Sigmoid colon (tissue), 7 donors: Measurements from ENCODE around the gene BCAR3. TPM values are rescaled to one million over a fixed set of nuclear protein-coding genes. Genes with fewer than 3 reads are reported as not detected.

Experiments
- DNase-seq: peaks from one replicate; pipeline ENCODE4 v3.0.0-alpha.2; 2019
- H3K27ac ChIP-seq, 4 donors: fragments of 200-600 bp; sonication (generic); one replicate each; pipeline ENCODE4 v1.5.1; 2016 to 2019; ENCODE audit warnings: mild to moderate bottlenecking in 1 of 4
- H3K27me3 ChIP-seq, 3 donors: fragments of 200-600 bp; sonication (generic); one replicate each; pipeline ENCODE4 v1.5.1; 2019; ENCODE audit warnings: mild to moderate bottlenecking in 1 of 3
- H3K36me3 ChIP-seq, 4 donors: fragments of 200-600 bp; sonication (generic); one replicate each; pipeline ENCODE4 v1.5.1; 2016 to 2019
- H3K4me1 ChIP-seq, 4 donors: fragments of 200-600 bp; sonication (generic); one replicate each; pipeline ENCODE4 v1.5.1; 2017 to 2019
- H3K4me3 ChIP-seq, 4 donors: fragments of 200-600 bp; sonication (generic); one replicate each; pipeline ENCODE4 v1.5.1; 2017 to 2019; ENCODE audit warnings: mild to moderate bottlenecking in 2 of 4, moderate library complexity in 1 of 4
- H3K9me3 ChIP-seq, 4 donors: fragments of 200-600 bp in 3 of 4; sonication (generic) in 3 of 4; one replicate each; pipeline versions ENCODE4 v1.5.1 to v1.6.1; 2013 to 2019
- EP300 ChIP-seq, 4 donors: sonication (generic); formaldehyde crosslinking; IDR thresholded peaks; one replicate each; pipeline ENCODE4 v1.6.1; 2017; ENCODE audit warnings: antibody characterized with exemption in 4 of 4
- POLR2A ChIP-seq, 2 donors: fragments of 450-650 bp; IDR thresholded peaks; one replicate each; pipeline ENCODE4 v1.6.1; 2016; ENCODE audit warnings: antibody characterized with exemption in 2 of 2, mild to moderate bottlenecking in 2 of 2, moderate library complexity in 2 of 2
- POLR2AphosphoS5 ChIP-seq, 4 donors: sonication (generic); formaldehyde crosslinking; IDR thresholded peaks; one replicate each; pipeline ENCODE4 v1.6.1; 2017; ENCODE audit warnings: antibody characterized with exemption in 4 of 4
- WGBS, 2 donors: extraction: QIAGEN DNeasy Blood & Tissue Kit; methylation state at CpG; one replicate each; pipeline ENCODE4 v1.1.7; 2013; 5-methylcytosine and 5-hydroxymethylcytosine counted together
- intact Hi-C: fragments of 100-400 bp; cut with DNase I; formaldehyde crosslinking; loops from one replicate; pipeline ENCODE4 v1.15.1; 2023
- polyA plus RNA-seq, 3 donors: library from polyadenylated mRNA; stranded (reverse); fragments of 200-250 nt; gene quantifications; one replicate each; pipeline ENCODE4 v1.2.3, GENCODE V29; 2013
- total RNA-seq, 4 donors: library from RNA; depleted of rRNA; stranded (reverse); fragments of >200 nt; gene quantifications; one replicate each; pipeline ENCODE4 v1.1.0, GENCODE V29; 2016
- TF ChIP-seq, protein P1 (sequence below), 4 experiments: fragments of 450-650 bp in 3 of 4; fragments of 200-600 bp in 1 of 4; IDR thresholded peaks; one replicate each; pipeline ENCODE4 v1.5.1; 2016 to 2019; ENCODE audit warnings: antibody characterized with exemption in 4 of 4, mild to moderate bottlenecking in 3 of 4, moderate library complexity in 2 of 4
- donor health status: healthy with polysubstance abuse.
- donor health status: Bipolar disorder and iron deficiency.
- donor health status: healthy.

The BCAR3 gene
- total and polyA plus RNA-seq, 7 donors: 12.3 to 43.2 (median 22.1) TPM

DNA sequence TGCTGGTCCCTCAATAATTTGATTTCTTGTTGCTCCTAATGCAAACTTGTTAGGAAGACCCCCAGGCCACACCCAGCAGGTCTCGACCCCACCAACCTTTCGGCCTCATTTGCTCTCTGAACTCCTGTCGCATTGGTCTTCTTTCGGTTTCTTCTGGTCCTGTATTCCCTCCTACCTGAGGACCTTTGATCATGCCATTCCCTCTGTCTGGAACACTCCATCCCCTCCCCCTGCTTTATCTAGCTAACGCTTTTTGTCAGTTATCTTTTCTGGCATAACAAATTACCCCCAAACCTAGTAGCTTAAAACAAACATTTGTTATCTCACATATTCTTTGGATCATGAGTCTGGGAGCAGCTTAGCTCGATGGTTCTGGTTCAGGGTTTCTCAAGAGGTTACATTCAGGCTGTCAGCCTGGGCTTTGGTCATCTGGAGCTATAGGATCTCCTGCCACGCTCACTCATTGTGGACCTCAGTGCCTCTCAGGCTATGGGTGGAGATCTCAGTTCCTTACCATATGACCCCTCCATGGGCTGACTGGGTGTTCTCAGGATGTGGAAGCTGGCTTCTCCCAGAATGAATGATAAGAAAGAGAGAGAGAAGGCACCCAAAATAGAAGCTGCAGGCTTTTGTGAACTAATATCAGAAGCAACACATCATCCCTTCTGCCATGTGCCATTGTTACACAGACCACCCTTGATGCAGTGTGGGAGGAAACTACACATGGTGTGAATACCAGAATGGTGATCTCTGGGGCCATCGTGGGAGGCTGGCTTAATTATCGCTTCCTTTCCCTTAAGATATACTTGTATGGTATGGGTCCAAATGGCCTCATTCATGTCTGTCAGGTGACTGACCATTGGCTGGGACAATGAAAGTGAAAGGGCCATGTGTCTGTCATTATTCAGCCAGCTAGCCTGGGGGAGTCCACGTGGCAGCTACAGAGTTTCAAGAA, 29.1 kb upstream of the BCAR3 start:
- H3K4me3 ChIP-seq: no peak overlapping the region
- peaks cover 0 to 18% (median 12%) of the 10 kb centered on the region in 4 donors for H3K4me1 ChIP-seq
- H3K27ac ChIP-seq: no peak overlapping the region
- TF ChIP-seq POLR2A (IDR thresholded peaks at IDR 0.05) (no peak), EP300 (IDR thresholded peaks at IDR 0.05) (no peak), POLR2AphosphoS5 (IDR thresholded peaks at IDR 0.05) (no peak)
- TF ChIP-seq, protein P1, sequence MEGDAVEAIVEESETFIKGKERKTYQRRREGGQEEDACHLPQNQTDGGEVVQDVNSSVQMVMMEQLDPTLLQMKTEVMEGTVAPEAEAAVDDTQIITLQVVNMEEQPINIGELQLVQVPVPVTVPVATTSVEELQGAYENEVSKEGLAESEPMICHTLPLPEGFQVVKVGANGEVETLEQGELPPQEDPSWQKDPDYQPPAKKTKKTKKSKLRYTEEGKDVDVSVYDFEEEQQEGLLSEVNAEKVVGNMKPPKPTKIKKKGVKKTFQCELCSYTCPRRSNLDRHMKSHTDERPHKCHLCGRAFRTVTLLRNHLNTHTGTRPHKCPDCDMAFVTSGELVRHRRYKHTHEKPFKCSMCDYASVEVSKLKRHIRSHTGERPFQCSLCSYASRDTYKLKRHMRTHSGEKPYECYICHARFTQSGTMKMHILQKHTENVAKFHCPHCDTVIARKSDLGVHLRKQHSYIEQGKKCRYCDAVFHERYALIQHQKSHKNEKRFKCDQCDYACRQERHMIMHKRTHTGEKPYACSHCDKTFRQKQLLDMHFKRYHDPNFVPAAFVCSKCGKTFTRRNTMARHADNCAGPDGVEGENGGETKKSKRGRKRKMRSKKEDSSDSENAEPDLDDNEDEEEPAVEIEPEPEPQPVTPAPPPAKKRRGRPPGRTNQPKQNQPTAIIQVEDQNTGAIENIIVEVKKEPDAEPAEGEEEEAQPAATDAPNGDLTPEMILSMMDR (IDR thresholded peaks at IDR 0.05): no peak
- no peak for DNase-seq
- WGBS, 2 donors: 75 to 81% methylated on average over 10 of the region's 10 CpGs
- H3K27me3 ChIP-seq: no peaks in the 10 kb centered on the region
- H3K9me3 ChIP-seq: no peaks in the 10 kb centered on the region
- intact Hi-C loops: no loop called here
- H3K36me3 ChIP-seq: no peaks in the 10 kb centered on the region

DNA sequence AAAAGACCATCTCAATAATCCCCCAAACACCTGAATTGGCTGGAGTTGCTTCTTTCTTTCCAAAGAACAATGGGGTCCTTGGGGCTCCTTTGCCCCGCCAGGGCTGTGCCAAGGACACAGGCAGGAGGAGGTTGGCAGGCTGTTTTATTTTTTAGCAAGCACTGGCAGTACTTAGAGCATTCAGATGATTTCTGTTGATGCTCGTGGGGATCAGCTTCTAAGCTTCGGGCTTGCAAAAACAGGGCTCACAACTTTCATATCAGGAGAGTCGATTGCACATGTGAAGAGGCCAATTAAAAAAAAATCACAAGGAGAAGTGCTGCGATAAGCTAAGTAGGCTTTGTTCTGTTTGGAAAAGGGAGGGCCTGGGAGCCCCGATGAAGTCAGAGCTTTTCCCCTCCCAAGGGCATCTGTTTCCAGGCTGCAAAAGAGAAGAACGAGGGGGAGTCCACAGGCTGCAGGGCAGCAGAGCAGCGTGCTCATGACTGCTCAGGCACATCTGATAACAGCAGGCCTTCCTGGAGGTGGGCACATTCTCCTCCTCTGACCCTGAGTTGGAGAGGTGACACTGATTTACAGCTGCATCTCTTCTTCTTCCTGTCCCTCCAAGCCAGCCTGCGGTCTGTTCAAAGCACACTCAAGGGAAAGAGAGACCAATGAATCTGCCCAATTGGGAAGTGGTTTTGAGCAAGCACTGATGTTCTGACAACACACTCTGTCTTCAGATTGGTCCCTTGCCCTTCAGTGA, 27.3 kb upstream of the BCAR3 start:
- Histone ChIP-seq H3K27ac (peak overlapping the region in 2 of 4 donors; percentile 25 to 39), H3K9me3 (no peaks in the 10 kb centered on the region), H3K4me3 (no peak overlapping the region), H3K4me1 (peaks cover 0 to 11% (median 3%) of the 10 kb centered on the region in 4 donors), H3K27me3 (no peaks in the 10 kb centered on the region), H3K36me3 (no peaks in the 10 kb centered on the region)
- no peak for DNase-seq
- 36 to 70% methylated on average over 9 of the region's 9 CpGs for WGBS, 2 donors
- no peak for TF ChIP-seq POLR2A (IDR thresholded peaks at IDR 0.05)
- no peak for TF ChIP-seq POLR2AphosphoS5 (IDR thresholded peaks at IDR 0.05)
- intact Hi-C loops: no loop called here

DNA sequence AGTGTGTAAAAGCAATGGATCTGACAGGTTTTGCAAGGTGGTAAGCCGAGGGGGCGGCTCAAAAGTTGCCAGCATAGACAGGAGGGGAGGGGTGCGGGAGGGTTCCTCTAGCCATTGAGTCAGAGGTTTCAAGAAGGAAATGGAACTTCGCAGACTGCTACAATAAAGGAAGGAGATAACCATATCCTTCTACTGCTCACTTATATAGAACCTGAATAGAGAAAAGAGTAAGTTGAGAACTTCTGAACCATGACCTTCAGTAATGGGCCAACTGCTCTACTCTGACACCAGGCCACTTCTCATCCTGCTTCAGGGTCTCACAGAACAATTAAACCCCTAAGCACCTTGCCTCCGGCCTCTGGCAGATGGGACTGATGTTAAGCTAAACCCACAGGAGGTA, 26.3 kb upstream of the BCAR3 start:
- no peak for TF ChIP-seq POLR2A (IDR thresholded peaks at IDR 0.05)
- TF ChIP-seq POLR2AphosphoS5 (IDR thresholded peaks at IDR 0.05): no peak
- TF ChIP-seq, protein P1 (IDR thresholded peaks at IDR 0.05): no peak
- TF ChIP-seq EP300 (IDR thresholded peaks at IDR 0.05): no peak
- Histone ChIP-seq H3K9me3 (no peaks in the 10 kb centered on the region), H3K27me3 (no peaks in the 10 kb centered on the region), H3K27ac (no peak overlapping the region), H3K36me3 (no peaks in the 10 kb centered on the region), H3K4me1 (peaks cover 0 to 11% (median 3%) of the 10 kb centered on the region in 4 donors), H3K4me3 (no peak overlapping the region)
- DNase-seq: no peak
- WGBS, 2 donors: 64 to 81% methylated on average over 5 of the region's 5 CpGs
- intact Hi-C loops: no loop called here

DNA sequence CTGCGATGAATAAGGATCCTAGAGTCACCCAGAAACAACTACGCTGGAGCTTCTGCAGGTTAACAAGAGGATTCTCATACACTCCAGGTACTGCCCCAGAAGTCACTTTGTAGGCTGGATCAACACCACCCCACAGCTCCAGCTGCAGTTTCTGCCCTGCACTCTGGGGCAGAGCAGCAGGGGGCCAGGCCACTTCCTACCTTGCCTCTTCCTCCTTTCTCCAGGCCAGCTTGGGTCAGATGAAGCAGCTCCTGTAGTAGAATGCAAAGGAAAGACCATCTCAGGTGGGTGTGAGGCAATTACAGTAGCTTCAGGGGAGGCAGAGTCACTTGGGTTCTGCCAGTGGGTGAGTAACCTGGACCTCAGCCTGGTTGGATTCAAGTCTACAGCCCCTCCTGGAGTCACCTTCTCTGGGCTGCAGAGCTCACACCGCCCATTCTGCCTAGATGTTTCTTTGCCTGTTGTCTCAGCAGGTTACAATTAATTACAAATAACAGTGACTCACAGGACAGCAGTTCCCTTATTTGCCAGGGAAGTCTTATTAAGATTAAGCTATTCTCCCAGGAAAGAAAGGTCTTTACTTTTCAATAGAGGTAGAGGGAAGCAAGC, 24.4 kb upstream of the BCAR3 start:
- intact Hi-C loops: no loop called here
- WGBS, 2 donors: 92 to 95% methylated on average over 3 of the region's 3 CpGs
- Histone ChIP-seq H3K4me3 (no peak overlapping the region), H3K27me3 (no peaks in the 10 kb centered on the region), H3K27ac (no peak overlapping the region), H3K36me3 (no peaks in the 10 kb centered on the region), H3K4me1 (peaks cover 0 to 20% (median 10%) of the 10 kb centered on the region in 4 donors), H3K9me3 (no peaks in the 10 kb centered on the region)
- TF ChIP-seq POLR2A (IDR thresholded peaks at IDR 0.05) (no peak), EP300 (IDR thresholded peaks at IDR 0.05) (no peak), POLR2AphosphoS5 (IDR thresholded peaks at IDR 0.05) (no peak)
- TF ChIP-seq, protein P1 (IDR thresholded peaks at IDR 0.05): no peak
- DNase-seq: no peak
